ENCODE results near the gene FARP1.
"Not testable (repeated sequence)": the region's sequence is repeated elsewhere in the genome, so short reads cannot be mapped to it uniquely, and the experiment has no call there.

FARP1 gene

GRCh38 chr13:98260357-98261164 is 117.7 kb downstream of the FARP1 start:
- DNase-seq (ENCODE audit: low spot score) (no peak), FAIRE-seq (no peak)

GRCh38 chr13:98261165-98261702 is 118.3 kb downstream of the FARP1 start:
- no peak for FAIRE-seq
- DNase-seq (ENCODE audit: low spot score): no peak

- DNase-seq (ENCODE audit: low spot score) (no peak), FAIRE-seq (no peak)
These were observed 119.4 kb downstream of the FARP1 start for GRCh38 chr13:98262292-98262691.

GRCh38 chr13:98263841-98264240 is 120.9 kb downstream of the FARP1 start:
- FAIRE-seq (peak; percentile 77), DNase-seq (ENCODE audit: low spot score) (no peak)

- DNase-seq (ENCODE audit: low spot score): no peak
- no peak for FAIRE-seq
These were observed 122.0 kb downstream of the FARP1 start for GRCh38 chr13:98264877-98265276.

GRCh38 chr13:98265692-98266551 is 123.0 kb downstream of the FARP1 start:
- DNase-seq (ENCODE audit: low spot score): peak; percentile 79
- FAIRE-seq: peak; percentile 94

- peak; percentile 63 for DNase-seq (ENCODE audit: low spot score)
- FAIRE-seq: peak; percentile 45
These were observed 124.4 kb downstream of the FARP1 start for GRCh38 chr13:98267080-98267912.

- FAIRE-seq (no peak), DNase-seq (ENCODE audit: low spot score) (no peak)
These were observed 126.5 kb downstream of the FARP1 start for GRCh38 chr13:98269386-98269785.

- DNase-seq (ENCODE audit: low spot score) (no peak), FAIRE-seq (no peak)
These were observed 127.9 kb downstream of the FARP1 start for GRCh38 chr13:98270819-98271218.

- FAIRE-seq: not testable (repeated sequence)
These were observed 128.8 kb downstream of the FARP1 start for GRCh38 chr13:98271646-98272045.

GRCh38 chr13:98272549-98272948 is 129.7 kb downstream of the FARP1 start:
- FAIRE-seq: no peak
- no peak for DNase-seq (ENCODE audit: low spot score)

More at GRCh38 chr13:98271646-98272045, 128.8 kb downstream of the FARP1 start:
- DNase-seq (ENCODE audit: low spot score): not testable (repeated sequence)

GRCh38 chr13:98273067-98273823 is 130.4 kb downstream of the FARP1 start:
- peak; percentile 8 for DNase-seq (ENCODE audit: low spot score)
- no peak for FAIRE-seq

GRCh38 chr13:98273824-98274742 is 131.2 kb downstream of the FARP1 start:
- no peak for FAIRE-seq
- DNase-seq (ENCODE audit: low spot score): no peak

GRCh38 chr13:98274921-98275487 is 132.1 kb downstream of the FARP1 start:
- DNase-seq (ENCODE audit: low spot score): no peak
- FAIRE-seq: peak; percentile 73

- FAIRE-seq (peak; percentile 78), DNase-seq (ENCODE audit: low spot score) (peak; percentile 16)
These were observed 132.8 kb downstream of the FARP1 start for GRCh38 chr13:98275681-98276171.

GRCh38 chr13:98276486-98276885 is 133.6 kb downstream of the FARP1 start:
- no peak for FAIRE-seq
- DNase-seq (ENCODE audit: low spot score): no peak

- DNase-seq (ENCODE audit: low spot score) (no peak), FAIRE-seq (no peak)
These were observed 135.3 kb downstream of the FARP1 start for GRCh38 chr13:98278068-98278724.

- FAIRE-seq: peak; percentile 72
- peak; percentile 76 for DNase-seq (ENCODE audit: low spot score)
These were observed 136.7 kb downstream of the FARP1 start for GRCh38 chr13:98279473-98280175.
